NCI-H146 treated with DMSO at 0.1 percent for 48 hours (cell line): Measurements from ENCODE around the gene SLC35A3.
"Not testable (repeated sequence)": the region's sequence is repeated elsewhere in the genome, so short reads cannot be mapped to it uniquely, and the experiment has no call there.

Experiments used
- DNase-seq: peaks from one replicate; lab custom pipeline; 2025; ENCODE audit not compliant: unreplicated experiment; lab: John Stamatoyannopoulos, UW

Gene SLC35A3

DNA sequence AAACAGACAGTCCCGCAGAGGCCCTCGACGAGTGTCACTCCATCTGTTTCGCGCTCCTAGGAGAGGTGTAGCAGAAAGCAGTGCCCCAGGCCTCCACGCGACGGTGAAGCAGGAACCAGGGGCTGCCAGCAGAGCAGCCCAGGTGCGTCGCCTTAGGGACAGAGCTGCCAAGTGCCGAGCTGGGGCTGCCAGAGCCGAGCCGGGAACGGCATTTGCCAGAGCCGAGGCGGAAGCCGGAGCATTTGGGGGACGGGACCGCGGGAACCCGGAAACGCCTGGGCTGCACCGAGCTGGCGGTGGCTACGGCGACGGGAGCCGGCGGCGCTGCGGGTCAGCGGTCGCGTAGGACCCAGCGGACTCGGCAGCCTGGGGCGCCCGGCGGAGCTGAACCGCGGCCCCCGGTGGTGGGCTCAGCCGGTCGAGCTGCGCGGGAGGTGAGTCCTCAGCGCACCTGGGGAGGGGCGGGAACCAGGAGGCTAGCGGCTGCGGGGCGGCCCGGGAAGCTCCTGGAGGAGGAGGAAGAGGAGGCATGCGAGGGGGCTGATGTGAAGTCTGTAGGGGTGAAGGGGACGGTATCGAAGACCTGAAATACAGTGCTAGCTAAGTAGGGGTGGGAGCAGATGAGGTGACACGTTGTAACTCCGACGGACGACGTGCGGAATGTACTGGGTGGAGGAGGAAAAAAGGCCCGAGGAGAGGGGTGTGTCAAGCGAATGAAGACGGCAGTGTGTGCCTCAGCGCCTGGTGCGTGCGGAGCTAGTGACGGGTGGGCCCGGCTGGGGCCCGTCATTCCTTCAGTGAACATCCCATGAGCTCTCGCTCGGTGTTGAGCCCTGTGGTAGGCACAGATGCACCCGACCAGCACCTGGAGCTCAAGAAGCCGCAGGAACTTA lies at the start of gene SLC35A3:
Gene SLC35A3, plus strand, starts transcription at position 268 of the 893 bp plus-strand sequence. CDS start 23,559 bp downstream, outside the sequence.
- peak; percentile 70 for DNase-seq

DNA sequence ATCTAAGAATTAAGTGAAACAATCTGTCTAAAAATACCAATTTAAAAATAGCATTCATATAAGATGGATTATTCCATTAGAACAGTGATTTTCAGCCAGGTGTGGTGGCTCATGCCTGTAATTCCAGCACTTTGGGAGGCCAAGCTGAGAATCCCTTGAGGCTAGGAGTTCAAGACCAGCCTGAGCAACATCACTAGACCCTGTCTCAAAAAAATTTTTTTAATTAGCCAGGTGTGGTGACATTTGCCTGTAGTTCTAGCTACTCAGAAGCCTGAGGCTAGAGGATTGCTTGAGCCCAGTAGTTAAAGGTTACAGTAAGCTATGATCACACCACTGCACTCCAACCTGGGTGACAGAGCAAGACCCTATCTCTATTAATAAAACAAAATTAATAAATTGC lies 35.0 kb upstream of the SLC35A3 start:
- no peak for DNase-seq

DNA sequence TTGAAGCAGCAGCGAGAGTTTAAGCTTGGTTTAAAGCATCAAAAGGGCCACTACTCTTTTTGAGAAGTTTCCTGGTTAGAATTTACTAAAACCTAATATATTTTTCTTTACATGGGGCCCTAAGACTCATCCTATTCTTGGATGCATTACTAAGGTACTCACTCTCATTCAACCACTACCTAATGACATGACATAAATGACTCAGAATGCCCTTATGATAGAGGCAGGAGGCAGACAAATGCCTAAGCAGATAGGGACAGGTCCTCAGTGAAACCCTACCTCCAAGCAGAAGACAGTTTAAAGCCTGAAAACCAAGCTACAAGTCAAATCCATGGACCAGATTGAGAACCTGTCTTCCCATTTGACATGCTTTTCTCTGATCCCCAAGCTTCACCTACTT lies 34.3 kb upstream of the SLC35A3 start:
- DNase-seq, result no peak

DNA sequence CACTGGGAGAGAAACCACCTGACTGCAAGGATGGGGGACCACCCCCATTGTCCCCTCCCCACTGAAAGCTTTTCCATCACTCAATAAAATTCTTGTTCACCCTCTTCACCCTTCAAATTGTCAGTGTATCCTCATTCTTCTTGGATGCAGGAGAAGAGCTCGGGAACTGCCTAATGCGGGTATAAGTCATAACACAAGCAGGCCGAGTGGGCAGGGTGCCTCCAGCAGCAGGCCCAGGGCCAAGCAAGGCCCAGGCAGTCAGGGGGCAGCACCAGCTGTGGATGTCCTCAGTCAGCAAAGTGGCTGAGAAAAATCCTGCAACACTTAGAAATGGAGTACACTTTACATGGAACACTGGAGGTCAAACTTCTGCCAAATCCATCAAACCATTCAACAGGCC lies 33.7 kb upstream of the SLC35A3 start:
- no peak for DNase-seq

DNA sequence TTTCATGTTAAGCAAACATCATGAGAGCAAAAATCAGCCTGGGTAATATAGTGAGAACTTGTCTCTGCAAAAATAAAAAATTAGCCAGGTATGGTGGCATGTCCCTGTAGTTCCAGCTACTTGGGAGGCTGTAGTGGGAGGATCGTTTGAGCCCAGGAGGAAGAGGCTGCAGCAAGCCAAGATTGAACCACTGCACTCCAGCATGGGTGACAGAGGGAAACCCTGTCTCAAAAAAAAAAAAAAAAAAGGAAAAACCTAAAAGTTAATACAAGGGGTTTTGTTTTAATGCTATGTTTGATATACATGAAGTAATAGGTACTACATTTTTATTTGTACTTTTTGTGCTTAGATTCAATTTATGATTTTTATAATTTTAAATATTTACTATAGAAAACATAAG lies 27.1 kb upstream of the SLC35A3 start:
- no peak for DNase-seq

DNA sequence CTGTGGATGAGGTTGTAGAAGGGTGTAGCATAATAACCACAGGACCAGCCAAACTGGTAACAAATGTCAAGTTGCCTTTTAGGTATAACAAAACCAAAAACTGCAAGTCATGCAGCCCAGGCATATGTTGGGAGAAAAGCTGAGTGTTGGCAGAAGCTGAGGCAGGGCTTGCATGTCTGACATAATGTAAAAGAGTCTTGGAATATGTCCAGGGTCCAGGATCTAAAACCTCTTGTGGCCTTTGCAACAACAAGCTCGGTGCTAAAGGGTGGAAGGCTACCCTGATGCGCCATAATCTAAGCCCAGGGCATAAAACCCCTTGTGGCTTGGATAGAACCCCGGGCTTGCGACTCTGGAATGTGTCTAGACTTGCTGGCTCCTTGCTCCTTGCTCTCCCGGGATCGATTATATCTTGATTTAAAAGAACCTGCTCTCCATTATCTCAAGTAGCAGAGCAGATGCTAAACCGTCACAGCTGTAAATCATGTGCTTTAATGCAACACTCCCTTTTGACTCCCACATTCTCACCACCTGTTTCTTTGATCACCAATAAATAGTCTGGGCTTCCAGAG lies 26.5 kb upstream of the SLC35A3 start:
- no peak for DNase-seq

DNA sequence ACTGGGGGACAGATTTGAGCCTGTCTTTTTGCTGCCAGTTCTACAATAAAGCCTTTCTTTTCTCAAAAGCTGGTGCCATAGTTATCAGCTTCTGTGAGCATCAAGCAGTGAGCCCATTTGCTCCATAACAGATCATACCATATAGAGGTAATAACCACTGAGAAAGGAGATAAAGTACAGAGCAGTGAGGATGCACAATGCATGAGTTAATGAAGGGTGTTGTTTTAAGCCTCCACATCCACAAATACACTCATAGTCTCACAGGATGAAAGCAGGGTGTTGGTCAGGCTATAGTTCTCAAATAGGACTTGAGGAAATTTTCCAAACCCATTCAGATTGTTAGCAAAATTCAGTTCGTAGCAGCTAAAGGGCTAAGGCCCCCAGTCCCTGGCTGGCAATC lies 25.6 kb upstream of the SLC35A3 start:
- DNase-seq, result no peak

DNA sequence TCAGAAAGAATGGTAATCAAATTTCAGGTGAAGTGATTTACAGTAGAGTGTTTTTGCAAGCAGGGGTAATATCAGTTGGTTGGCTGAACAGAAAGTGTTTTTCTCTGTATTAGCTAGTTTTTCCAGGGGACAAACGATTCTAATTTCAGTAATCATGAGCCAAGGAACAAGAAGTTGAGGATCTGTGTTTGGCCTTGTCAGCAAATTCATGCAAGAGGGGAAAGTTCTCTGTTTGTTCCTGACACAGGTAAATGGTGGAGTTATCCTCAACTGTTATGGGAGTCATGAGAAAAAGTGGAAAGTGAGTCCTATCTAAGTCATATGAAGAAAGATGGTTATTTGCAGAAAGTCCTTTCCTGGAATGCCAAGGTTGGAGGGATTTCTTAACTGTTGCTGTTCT lies 24.6 kb upstream of the SLC35A3 start:
- DNase-seq, result no peak

DNA sequence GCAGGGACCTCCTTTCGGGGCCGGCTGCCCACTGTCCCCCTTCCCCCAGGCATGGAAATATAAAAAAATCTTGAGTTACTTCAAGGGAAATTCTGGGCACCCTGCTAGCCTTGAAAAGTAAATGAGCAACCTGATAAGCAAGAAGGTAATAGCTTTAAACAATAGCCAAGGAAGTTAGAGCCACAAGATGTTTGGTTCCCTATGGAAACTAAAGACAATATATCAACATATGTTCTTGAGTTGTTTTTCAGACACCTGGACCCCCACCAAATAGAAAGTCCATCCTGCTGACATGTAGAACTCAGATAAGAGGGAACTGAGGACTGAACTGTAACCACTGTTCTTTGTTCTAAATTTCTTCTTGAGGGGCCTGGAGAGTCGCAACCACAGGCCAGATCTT lies 19.3 kb upstream of the SLC35A3 start:
- no peak for DNase-seq

DNA sequence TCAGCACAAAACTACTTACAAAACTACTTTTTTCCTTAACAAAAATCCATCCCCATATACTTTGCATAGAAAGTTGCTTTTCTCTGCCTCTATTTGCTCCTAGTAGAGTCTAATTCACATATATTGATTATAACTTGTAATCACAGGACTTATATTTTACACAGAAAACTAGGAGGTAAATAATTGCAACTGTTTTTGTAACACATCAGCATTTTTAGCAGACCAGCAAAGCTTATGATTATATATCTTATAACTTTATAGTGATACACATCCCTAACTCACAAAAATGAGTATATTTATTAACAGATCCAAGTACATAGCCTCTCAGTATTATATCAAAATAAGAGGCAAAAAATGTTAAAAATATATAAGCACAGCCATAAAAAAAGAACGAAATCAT lies 17.3 kb upstream of the SLC35A3 start:
- DNase-seq, result no peak

DNA sequence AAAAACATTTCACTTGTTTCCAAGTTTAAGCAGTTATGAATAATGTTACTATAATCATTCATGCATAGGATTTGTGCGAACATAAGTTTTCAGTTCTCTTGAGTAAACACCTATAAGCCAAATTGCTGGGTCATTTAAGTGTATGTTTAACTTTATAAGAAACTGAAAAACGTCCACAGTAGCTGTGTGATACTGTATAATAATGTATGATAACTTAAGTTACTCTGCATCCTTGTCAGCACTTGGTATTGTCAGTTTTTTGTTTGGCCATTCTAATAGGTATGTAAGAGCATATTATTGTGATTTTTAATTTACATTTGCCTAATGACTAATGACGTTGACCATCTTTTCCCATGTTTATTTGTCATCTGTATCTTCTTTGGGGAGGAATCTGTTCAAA lies 14.4 kb upstream of the SLC35A3 start:
- DNase-seq, result no peak

DNA sequence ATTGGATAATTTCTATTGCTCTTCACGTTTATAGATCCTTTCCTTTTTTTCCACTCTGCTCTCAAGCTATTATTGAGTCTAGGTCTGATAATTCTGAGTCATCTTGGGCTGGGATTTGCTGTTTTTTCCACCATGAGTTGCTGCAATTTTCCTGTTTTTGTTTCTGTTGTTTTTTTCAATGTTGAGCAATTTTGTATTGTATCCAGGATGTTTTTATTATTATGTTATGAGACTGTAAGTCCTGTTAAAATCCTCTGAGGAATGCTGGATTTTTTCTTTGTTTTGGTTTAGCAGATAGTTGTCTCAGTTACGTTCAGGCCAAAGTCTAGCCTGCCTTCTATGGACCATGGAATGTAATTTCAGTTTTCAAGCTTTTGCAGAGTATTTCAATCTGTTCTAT lies 13.0 kb upstream of the SLC35A3 start:
- DNase-seq, result no peak

DNA sequence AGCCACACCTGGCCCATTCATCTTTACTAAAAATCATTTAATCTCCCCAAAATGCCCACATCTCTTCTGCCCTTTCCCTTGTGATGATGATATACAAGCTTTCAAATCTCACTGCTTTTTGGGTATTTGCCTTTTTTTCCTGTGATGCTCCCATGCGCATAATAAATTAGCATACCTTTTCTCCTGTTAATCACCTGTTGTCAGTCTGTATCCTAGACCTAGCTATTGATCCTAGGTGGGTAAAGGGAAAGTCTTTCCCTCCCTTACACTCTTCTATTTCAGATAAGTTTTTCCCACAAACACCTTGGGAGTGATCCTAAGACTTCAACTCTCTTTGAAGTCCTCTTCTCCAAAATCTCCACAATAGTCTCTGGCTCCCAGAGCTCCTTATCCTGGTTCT lies 12.0 kb upstream of the SLC35A3 start:
- DNase-seq, result no peak

DNA sequence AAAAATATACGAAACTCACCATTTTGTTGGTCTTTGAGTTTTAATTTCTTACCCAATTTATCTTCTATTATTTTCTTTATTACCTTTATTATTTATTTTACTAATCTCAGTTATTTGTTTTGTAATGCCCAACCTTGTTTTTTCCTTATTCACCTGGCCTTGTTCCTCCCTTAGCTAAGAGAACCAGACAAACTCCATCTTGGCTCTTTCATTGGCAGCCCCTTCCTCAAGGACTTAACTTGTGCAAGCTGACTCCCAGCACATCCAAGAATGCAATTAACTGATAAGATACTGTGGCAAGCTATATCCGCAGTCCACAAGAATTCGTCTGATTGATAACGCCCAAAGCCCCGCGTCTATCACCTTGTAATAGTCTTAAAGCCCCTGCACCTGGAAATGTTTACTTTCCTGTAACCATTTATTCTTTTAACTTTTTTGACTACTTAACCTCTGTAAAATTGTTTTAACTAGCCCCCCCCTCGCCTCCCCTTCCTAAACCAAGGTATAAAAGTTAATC lies 10.5 kb upstream of the SLC35A3 start:
- not testable (repeated sequence) for DNase-seq

DNA sequence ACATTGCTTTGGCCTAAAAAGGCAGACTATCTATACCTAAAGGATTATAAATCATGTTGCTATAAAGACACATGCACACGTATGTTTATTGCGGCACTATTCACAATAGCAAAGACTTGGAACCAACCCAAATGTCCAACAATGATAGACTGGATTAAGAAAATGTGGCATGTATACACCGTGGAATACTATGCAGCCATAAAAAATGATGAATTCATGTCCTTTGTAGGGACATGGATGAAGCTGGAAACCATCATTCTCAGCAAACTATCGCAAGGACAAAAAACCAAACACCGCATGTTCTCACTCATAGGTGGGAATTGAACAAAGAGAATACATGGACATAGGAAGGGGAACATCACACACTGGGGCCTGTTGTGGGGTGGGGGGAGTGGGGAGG lies 9.5 kb upstream of the SLC35A3 start:
- not testable (repeated sequence) for DNase-seq

DNA sequence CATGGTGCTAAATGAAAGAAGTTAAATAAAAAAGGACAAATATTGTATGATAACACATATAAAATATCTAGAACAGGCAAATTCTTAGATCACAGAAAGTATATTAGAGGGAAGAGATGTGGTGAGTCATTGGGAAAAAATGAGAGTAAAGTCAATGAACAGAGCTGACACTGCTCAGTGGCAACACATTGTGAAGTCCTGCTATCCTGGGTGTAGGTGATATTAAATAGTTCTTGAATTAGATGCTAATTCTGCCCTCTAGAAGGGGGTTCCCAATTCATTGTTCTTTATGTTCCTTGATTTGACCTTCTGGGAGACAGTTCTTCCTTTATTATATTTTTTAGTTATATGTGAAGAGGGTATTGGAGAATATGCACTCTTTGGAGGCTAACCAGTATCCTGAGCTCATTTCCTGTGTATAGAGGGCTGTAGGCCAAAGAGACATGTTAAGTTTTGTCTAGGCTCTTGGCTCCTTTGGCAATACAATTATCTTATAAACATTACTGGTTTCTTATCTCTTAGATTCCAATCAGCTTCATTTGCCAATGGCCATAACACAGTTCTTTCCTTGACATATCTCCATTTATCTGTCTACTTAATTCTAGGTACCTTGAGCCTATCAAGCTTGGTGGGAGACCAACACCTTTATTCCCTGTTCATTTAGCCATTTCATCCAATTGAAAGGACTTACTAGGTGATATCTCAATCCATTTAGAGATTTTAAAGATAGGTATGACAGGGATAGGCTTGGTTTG lies 6.6 kb upstream of the SLC35A3 start:
- no peak for DNase-seq

DNA sequence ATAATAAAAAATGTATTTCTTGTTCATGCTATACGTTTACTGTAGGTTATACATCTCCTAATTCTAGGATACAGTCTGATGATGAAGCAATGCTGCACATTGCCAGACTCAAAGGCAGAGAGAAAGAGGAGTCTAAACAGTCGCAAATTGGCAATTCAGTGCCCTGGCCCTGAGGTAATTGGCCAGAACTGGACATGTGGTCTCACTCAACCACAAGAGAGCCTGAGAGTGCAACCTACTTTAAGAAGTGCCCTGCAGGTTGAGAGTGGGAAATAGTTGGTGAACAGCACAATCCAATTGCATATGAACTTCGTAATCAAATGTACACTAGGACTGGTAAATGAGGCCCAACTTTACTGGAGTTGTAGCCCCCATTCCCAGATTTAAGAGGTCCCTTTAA lies 5.0 kb upstream of the SLC35A3 start:
- no peak for DNase-seq

DNA sequence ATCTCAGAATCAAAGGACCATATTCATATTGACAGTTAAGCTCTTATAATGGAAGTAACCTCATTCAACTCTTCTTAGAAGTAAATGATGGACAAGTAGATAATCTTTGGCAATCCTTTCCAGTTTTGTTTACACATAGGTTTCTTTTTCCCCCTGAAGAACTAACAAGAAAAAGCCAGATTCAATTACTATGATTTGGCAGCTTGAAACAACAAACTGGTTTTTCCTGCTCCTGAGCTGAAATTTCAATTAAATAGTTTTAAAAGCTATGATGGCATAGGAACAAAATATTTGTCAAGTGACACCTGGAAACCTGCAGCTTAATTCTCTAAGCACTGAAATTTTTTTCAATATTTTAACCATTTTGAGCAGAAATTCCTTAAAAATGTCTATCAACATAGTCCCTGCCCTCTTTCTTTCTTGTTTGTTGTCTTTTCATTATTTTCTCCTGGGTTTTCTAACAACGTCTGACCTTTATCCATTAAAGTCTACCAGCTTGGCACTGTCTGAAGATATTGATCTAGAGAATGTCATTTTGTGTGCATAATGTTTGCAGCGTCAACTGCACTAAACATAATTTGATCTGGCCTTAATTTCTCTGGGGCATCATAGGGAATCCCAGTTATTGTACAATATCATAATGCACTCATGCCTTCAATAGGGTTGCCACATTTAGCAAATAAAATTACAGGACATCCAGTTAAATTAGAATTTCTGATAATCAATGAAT lies 4.0 kb upstream of the SLC35A3 start:
- no peak for DNase-seq

DNA sequence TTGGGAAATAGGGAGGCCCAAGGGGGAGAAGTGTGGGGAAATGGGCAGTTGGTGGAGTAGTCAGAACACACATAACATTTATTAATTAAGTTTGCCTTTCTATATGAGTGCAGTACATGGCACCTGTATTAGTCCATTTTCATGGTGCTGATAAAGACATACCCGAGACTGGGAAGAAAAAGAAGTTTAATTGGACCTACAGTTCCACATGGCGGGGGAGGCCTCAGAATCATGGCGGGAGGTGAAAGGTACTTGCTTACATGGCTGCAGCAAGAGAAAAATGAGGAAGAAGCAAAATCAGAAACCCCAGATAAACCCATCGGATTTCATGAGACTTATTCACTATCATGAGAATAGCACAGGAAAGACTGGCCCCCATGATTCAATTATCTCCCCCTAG lies 1.6 kb upstream of the SLC35A3 start:
- no peak for DNase-seq

DNA sequence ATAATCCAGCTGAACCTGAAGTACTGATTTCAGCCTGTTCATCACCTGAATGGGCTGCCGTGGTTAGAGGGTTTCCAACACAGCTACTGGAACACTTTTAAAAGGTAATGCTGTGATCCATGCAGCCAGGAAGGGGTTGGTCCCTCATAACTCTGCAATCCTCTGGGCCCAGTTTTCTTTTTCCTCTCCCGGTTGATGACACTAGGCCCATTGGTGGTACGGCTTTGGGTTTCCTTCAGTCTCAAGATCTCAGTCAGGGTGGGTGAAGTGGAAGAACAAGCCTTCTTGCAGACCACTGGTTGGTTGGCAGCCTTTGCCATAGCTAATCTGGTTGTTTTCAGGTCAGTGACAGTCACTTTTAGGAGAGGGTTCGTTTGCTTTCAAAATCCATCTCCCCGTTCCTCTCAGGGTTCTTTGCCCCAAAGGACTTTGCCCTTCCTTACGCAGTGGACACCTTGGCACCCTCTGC lies 502 bp upstream of the SLC35A3 start:
- no peak for DNase-seq

DNA sequence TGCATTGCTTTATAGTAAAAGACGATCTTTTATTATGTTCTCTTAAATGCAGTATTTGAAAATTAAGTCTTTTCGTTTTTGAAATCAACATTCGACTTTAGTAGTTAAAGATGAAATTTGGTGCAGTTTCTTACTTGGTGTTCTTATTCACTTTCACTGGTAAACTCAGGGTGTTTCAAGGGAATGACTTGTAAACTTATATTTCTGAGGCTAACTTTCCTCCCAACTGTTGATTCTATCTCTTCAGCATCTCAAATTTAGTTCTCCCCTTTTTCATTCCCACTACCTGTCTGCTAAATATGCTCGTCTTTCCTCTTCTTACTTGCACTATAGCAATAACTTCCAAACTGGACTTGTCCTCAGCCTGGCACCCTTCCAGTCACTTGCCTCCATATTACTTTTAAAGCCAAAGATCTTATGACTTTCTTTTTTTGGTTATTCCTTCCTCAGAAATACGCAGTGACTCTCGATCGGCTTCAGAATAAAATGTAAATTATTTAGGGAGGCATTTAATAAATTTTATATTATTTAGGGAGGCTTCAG lies 988 bp downstream of the SLC35A3 start:
- no peak for DNase-seq
